Measurements from ENCODE around the gene C16orf74. TPM values are rescaled to one million over a fixed set of nuclear protein-coding genes. Genes with fewer than 3 reads are reported as not detected.
A peak's percentile ranks its signal among the peaks of the same experiment; 100 is the strongest.

The C16orf74 gene
- total RNA-seq, 6 experiments from 2014 or later, result 0.31 to 0.98 (median 0.70) TPM; not detected in 2

DNA sequence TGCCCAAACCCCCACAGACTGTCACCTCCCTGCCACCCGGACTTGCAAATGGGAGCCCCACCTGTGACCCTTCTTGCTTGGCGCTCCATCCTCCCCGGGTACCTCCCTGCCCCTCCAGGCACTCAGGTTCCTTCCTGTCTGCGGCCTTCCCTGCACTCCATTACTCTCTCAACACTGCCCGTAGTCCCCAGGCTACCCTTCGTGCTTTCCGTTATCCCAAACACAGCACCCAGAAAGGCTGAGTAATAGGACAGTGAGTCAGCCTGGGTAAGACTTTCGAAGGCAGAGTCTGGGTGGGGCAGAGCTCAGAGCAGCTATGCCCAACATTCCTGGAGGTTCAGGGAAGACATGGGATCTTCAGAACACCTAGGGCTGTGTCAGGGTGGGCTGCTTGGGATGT, 16.6 kb upstream of the C16orf74 start:
- DNase-seq, result no peak
- TF ChIP-seq, protein P1, sequence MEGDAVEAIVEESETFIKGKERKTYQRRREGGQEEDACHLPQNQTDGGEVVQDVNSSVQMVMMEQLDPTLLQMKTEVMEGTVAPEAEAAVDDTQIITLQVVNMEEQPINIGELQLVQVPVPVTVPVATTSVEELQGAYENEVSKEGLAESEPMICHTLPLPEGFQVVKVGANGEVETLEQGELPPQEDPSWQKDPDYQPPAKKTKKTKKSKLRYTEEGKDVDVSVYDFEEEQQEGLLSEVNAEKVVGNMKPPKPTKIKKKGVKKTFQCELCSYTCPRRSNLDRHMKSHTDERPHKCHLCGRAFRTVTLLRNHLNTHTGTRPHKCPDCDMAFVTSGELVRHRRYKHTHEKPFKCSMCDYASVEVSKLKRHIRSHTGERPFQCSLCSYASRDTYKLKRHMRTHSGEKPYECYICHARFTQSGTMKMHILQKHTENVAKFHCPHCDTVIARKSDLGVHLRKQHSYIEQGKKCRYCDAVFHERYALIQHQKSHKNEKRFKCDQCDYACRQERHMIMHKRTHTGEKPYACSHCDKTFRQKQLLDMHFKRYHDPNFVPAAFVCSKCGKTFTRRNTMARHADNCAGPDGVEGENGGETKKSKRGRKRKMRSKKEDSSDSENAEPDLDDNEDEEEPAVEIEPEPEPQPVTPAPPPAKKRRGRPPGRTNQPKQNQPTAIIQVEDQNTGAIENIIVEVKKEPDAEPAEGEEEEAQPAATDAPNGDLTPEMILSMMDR (IDR thresholded peaks at IDR 0.05), result no peak
- TF ChIP-seq POLR2A (IDR thresholded peaks at IDR 0.05), result no peak
- Histone ChIP-seq H3K27ac (no peak overlapping the region), H3K4me3 (no peak overlapping the region), H3K9me3 (no peaks in the 10 kb centered on the region), H3K4me1 (no peaks in the 10 kb centered on the region), H3K27me3 (no peaks in the 10 kb centered on the region), H3K36me3 (no peaks in the 10 kb centered on the region)
- WGBS (ENCODE audit: insufficient coverage, low coverage, low lambda C conversion rate, missing lambda C conversion rate), result 68% methylated on average over 7 of the region's 8 CpGs
- intact Hi-C loops (cut with DNase I), result no loop called here
- peak in 1 of 4 donors; percentile 22 for ATAC-seq

DNA sequence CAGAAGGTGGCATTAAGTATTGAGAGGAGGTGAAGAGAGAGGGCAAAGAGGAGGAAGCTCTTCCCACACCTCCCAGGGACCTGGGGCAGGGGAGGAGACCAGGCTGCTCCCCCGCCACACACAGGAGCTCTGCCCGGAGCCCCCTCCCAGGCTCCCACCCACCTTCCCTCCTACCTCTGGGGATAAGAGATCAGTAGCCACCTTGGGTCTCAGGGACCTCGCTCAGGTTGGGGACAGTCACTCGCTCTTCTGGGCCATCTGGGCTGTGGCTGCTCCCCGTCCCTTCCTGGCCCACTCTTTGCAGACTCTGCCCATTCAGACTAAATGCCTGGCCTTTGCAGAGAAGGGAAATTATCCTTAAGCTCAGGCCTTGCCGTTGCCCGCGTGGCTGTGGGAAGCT, 14.9 kb upstream of the C16orf74 start:
- Histone ChIP-seq H3K36me3 (no peaks in the 10 kb centered on the region), H3K4me3 (no peak overlapping the region), H3K27me3 (no peaks in the 10 kb centered on the region), H3K27ac (no peak overlapping the region), H3K9me3 (no peaks in the 10 kb centered on the region), H3K4me1 (no peaks in the 10 kb centered on the region)
- 64% methylated on average over 7 of the region's 8 CpGs for WGBS (ENCODE audit: insufficient coverage, low coverage, low lambda C conversion rate, missing lambda C conversion rate)
- intact Hi-C loops (cut with DNase I), result no loop called here
- no peak for TF ChIP-seq POLR2A (IDR thresholded peaks at IDR 0.05)
- TF ChIP-seq, protein P1 (IDR thresholded peaks at IDR 0.05), result no peak
- ATAC-seq, result no peak
- no peak for DNase-seq

DNA sequence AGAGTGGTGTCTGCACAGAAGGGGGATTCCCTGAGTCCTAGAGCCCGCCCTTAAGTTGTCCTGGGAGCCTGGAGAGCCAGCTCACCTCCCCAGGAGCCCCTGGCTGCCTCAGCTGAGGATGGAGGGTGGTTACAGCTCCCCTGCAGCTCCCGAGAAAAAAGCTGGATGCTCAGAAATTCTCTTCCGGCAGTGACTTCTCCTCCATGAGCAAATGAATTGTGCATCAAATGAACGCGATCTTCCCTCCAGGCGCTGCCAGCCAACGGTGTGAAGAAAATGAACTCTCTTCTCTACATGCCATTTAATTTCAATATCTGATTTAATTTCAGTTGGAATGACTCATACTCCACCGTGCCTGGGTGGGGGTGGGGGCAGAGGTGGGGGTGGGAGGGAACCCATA, 14.3 kb upstream of the C16orf74 start:
- H3K36me3 ChIP-seq, result no peaks in the 10 kb centered on the region
- H3K4me3 ChIP-seq, result no peak overlapping the region
- no peaks in the 10 kb centered on the region for H3K9me3 ChIP-seq
- ATAC-seq, result no peak
- DNase-seq, result no peak
- intact Hi-C loops (cut with DNase I), result no loop called here
- no peaks in the 10 kb centered on the region for H3K27me3 ChIP-seq
- no peak overlapping the region for H3K27ac ChIP-seq
- WGBS (ENCODE audit: insufficient coverage, low coverage, low lambda C conversion rate, missing lambda C conversion rate), result 67% methylated on average over 6 of the region's 8 CpGs
- TF ChIP-seq, protein P1 (IDR thresholded peaks at IDR 0.05), result no peak
- no peak for TF ChIP-seq POLR2A (IDR thresholded peaks at IDR 0.05)
- H3K4me1 ChIP-seq, result no peaks in the 10 kb centered on the region

DNA sequence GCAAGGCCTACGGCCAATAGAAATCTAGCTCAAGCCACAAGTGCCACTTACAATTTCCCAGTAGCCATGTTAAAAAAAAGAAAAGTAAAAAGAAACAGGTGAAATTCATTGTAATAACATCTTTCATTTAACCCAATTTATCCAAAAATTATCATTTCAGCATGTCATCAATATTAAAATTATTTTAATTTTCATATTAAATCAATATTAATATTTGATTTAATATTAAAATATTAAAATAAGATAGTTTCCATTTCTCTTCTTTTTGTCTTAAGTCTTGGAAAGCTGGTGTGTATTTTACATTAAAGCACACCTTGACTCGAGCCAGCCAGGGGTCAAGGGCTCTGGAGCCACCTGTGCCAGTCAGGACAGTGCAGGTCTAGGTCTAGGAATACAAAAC, 12.7 kb upstream of the C16orf74 start:
- Histone ChIP-seq H3K9me3 (no peaks in the 10 kb centered on the region), H3K4me1 (no peaks in the 10 kb centered on the region), H3K27me3 (no peaks in the 10 kb centered on the region), H3K27ac (no peak overlapping the region), H3K4me3 (no peak overlapping the region), H3K36me3 (no peaks in the 10 kb centered on the region)
- intact Hi-C loops (cut with DNase I), result no loop called here
- ATAC-seq (no peak), DNase-seq (no peak)
- WGBS (ENCODE audit: insufficient coverage, low coverage, low lambda C conversion rate, missing lambda C conversion rate), result 34% methylated on average over 2 of the region's 2 CpGs
- no peak for TF ChIP-seq POLR2A (IDR thresholded peaks at IDR 0.05)
- TF ChIP-seq, protein P1 (IDR thresholded peaks at IDR 0.05), result no peak

DNA sequence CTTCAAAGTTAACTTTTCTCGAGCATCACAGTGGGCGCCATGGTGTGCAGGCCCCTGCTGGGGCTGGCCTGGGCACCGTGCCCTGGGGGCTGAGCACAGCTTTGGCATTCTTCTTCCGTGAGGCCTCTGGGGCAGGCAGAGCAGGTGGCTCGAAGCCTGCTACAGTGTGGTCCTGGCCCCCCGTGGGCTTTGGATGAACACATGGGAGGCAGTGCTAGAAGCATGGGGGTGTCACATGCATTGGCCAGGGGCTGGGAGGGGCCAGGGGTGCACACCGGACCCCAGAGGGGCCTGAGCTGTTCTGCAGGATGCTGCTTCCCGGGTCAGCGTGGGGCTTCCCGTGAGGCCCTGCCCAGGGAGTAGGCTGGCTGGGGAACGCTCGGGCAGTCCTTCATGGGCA, 12.1 kb upstream of the C16orf74 start:
- no peak for DNase-seq
- intact Hi-C loops (cut with DNase I), result no loop called here
- Histone ChIP-seq H3K27me3 (no peaks in the 10 kb centered on the region), H3K36me3 (no peaks in the 10 kb centered on the region), H3K27ac (no peak overlapping the region), H3K9me3 (no peaks in the 10 kb centered on the region), H3K4me1 (no peaks in the 10 kb centered on the region), H3K4me3 (no peak overlapping the region)
- TF ChIP-seq, protein P1 (IDR thresholded peaks at IDR 0.05), result no peak
- no peak for TF ChIP-seq POLR2A (IDR thresholded peaks at IDR 0.05)
- no peak for ATAC-seq
- WGBS (ENCODE audit: insufficient coverage, low coverage, low lambda C conversion rate, missing lambda C conversion rate), result 59% methylated on average over 4 of the region's 12 CpGs
